ENCODE data around the gene PSMD1.

Gene PSMD1

DNA sequence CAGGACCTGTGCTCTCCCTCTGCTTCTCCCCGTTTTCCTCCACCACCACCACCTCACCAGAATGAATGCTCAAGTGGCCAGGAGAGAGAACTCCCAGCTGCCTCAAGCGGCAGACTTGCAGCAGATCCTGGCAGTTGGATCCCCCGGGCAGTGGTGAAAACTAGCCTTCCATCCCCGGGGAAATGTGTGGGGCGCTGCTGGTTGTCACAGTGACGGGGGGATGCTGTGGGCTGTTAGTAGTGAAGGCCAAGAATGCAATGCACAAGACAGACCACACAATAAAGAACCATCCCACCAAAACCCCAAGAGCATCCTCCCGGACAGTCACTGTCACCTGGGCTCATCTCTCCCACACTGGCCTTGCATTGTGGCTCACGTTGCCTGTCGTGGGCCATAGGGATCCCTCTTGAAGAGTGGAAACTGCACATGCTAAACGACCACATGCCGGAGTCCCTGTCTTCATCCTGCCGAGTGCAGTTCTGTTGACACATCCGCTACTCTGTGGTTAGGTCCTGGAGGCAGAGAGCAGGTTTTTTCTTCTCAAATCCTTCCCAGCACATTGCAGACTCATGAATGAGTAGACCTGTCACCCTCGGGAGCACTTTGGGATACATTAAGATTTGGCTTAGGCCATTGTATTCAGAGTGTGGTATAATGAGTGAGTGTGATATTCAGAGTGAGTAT is 47.3 kb upstream of the PSMD1 start:
- no peak for TF ChIP-seq EZH2phosphoT487 (conservative IDR thresholded peaks at IDR 0.05; ENCODE audit: low read length)
- TF ChIP-seq, protein P1, sequence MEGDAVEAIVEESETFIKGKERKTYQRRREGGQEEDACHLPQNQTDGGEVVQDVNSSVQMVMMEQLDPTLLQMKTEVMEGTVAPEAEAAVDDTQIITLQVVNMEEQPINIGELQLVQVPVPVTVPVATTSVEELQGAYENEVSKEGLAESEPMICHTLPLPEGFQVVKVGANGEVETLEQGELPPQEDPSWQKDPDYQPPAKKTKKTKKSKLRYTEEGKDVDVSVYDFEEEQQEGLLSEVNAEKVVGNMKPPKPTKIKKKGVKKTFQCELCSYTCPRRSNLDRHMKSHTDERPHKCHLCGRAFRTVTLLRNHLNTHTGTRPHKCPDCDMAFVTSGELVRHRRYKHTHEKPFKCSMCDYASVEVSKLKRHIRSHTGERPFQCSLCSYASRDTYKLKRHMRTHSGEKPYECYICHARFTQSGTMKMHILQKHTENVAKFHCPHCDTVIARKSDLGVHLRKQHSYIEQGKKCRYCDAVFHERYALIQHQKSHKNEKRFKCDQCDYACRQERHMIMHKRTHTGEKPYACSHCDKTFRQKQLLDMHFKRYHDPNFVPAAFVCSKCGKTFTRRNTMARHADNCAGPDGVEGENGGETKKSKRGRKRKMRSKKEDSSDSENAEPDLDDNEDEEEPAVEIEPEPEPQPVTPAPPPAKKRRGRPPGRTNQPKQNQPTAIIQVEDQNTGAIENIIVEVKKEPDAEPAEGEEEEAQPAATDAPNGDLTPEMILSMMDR (IDR thresholded peaks at IDR 0.05; ENCODE audit: insufficient read depth, low read length, poor library complexity, severe bottlenecking): no peak
- H3F3A ChIP-seq (ENCODE audit: insufficient read depth): no peaks in the 10 kb centered on the region
- H3K4me2 ChIP-seq (ENCODE audit: low read depth, low read length, poor library complexity, severe bottlenecking): no peak overlapping the region
- H3K9ac ChIP-seq (ENCODE audit: low read length): no peak overlapping the region
- H2AFZ ChIP-seq (ENCODE audit: low read depth, low read length, severe bottlenecking): no peak overlapping the region
- no peak overlapping the region for H3K27ac ChIP-seq (ENCODE audit: low read depth, low read length)
- H4K20me1 ChIP-seq (ENCODE audit: low read depth, low read length): no peaks in the 10 kb centered on the region
- H3K36me3 ChIP-seq (ENCODE audit: low read length): no peaks in the 10 kb centered on the region
- no peaks in the 10 kb centered on the region for H3K27me3 ChIP-seq (ENCODE audit: low read length)
- H3K79me2 ChIP-seq (ENCODE audit: insufficient read depth, low read length): no peaks in the 10 kb centered on the region
- H3K9me2 ChIP-seq (replicated peaks; ENCODE audit: insufficient read depth, low read length): no peaks in the 10 kb centered on the region
- no peak overlapping the region for H3K4me3 ChIP-seq (ENCODE audit: insufficient read depth, low read length, poor library complexity, severe bottlenecking)
- H3K9me3 ChIP-seq (ENCODE audit: insufficient read depth, low read length): no peaks in the 10 kb centered on the region

DNA sequence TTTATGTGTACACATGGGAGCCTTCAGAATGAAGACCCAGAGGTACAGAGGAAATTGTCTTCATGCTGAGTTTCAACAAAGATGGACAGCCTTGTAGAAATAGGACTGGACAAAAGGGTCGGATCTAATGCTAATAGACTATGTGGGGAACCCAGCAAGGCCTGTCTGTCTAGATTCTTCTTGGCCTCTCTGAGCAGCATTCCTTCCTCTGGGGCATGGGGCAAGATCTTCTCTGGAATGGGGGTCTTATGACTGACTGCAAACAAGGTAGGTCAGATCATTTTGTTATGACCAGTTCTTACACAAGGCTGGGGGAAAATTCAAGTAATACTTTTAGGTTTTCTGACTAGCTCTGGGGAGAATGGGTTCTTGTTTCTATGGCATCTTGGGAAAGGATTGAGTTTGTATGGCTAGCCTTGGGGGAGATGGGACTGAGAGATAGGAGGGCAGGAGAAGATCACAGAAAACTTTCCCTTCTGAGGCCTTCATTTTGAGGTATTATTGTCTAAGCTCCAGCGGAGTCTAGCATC is 46.4 kb upstream of the PSMD1 start:
- H3K27ac ChIP-seq (ENCODE audit: low read depth, low read length): no peak overlapping the region
- H4K20me1 ChIP-seq (ENCODE audit: low read depth, low read length): no peaks in the 10 kb centered on the region
- H3F3A ChIP-seq (ENCODE audit: insufficient read depth): no peaks in the 10 kb centered on the region
- H3K27me3 ChIP-seq (ENCODE audit: low read length): no peaks in the 10 kb centered on the region
- TF ChIP-seq, protein P1 (IDR thresholded peaks at IDR 0.05; ENCODE audit: insufficient read depth, low read length, poor library complexity, severe bottlenecking): no peak
- TF ChIP-seq EZH2phosphoT487 (conservative IDR thresholded peaks at IDR 0.05; ENCODE audit: low read length): no peak
- H3K4me3 ChIP-seq (ENCODE audit: insufficient read depth, low read length, poor library complexity, severe bottlenecking): no peak overlapping the region
- no peaks in the 10 kb centered on the region for H3K9me3 ChIP-seq (ENCODE audit: insufficient read depth, low read length)
- H2AFZ ChIP-seq (ENCODE audit: low read depth, low read length, severe bottlenecking): no peak overlapping the region
- no peaks in the 10 kb centered on the region for H3K79me2 ChIP-seq (ENCODE audit: insufficient read depth, low read length)
- H3K9me2 ChIP-seq (replicated peaks; ENCODE audit: insufficient read depth, low read length): no peaks in the 10 kb centered on the region
- no peaks in the 10 kb centered on the region for H3K36me3 ChIP-seq (ENCODE audit: low read length)
- H3K9ac ChIP-seq (ENCODE audit: low read length): no peak overlapping the region
- no peak overlapping the region for H3K4me2 ChIP-seq (ENCODE audit: low read depth, low read length, poor library complexity, severe bottlenecking)

DNA sequence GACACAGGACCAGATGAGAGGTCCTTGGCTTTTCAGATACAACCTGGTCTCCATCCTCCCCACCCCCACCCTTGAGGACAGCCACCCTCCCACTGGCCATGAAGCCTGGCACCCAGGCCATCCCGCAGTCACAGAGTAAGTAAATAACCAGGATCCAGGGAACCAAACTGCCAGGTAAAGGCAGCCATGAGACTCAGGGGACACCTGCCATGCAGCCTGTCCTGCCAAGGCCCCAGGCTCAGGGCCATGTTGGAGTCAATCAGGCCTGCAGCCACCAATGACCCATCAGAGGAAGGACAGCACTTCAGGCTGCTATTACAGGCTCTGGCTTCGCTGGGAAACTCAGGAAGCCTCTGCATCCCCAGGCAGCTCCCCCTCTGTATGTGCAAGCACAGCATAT is 45.1 kb upstream of the PSMD1 start:
- Histone ChIP-seq H3K9me2 (replicated peaks; ENCODE audit: insufficient read depth, low read length) (no peaks in the 10 kb centered on the region), H2AFZ (ENCODE audit: low read depth, low read length, severe bottlenecking) (no peak overlapping the region), H3K27ac (ENCODE audit: low read depth, low read length) (no peak overlapping the region), H3K36me3 (ENCODE audit: low read length) (no peaks in the 10 kb centered on the region), H3K79me2 (ENCODE audit: insufficient read depth, low read length) (no peaks in the 10 kb centered on the region), H3K27me3 (ENCODE audit: low read length) (no peaks in the 10 kb centered on the region), H4K20me1 (ENCODE audit: low read depth, low read length) (no peaks in the 10 kb centered on the region), H3K9ac (ENCODE audit: low read length) (no peak overlapping the region), H3F3A (ENCODE audit: insufficient read depth) (no peaks in the 10 kb centered on the region), H3K4me3 (ENCODE audit: insufficient read depth, low read length, poor library complexity, severe bottlenecking) (no peak overlapping the region), H3K9me3 (ENCODE audit: insufficient read depth, low read length) (no peaks in the 10 kb centered on the region), H3K4me2 (ENCODE audit: low read depth, low read length, poor library complexity, severe bottlenecking) (no peak overlapping the region)
- TF ChIP-seq, protein P1 (IDR thresholded peaks at IDR 0.05; ENCODE audit: insufficient read depth, low read length, poor library complexity, severe bottlenecking): no peak
- no peak for TF ChIP-seq EZH2phosphoT487 (conservative IDR thresholded peaks at IDR 0.05; ENCODE audit: low read length)
